GM18873 (cell line): ENCODE measurements around the gene PAFAH2.
"Not testable (repeated sequence)": the region's sequence is repeated elsewhere in the genome, so short reads cannot be mapped to it uniquely, and the experiment has no call there.

Experiments used
- ATAC-seq: cut with Tn5 transposase; IDR thresholded peaks from one replicate; pipeline ENCODE4 v1.9.1; 2021; ENCODE audit warnings: mild to moderate bottlenecking, moderate library complexity, moderate number of reproducible peaks; ENCODE audit not compliant: unreplicated experiment, low FRiP score

The PAFAH2 gene

GRCh38 chr1:25989440-25990234, 8.2 kb downstream of the PAFAH2 start:
- no peak for ATAC-seq

GRCh38 chr1:25987951-25988350, 9.9 kb downstream of the PAFAH2 start:
- ATAC-seq = no peak

GRCh38 chr1:25986773-25987172, 11.1 kb downstream of the PAFAH2 start:
- not testable (repeated sequence) for ATAC-seq

GRCh38 chr1:25985670-25986069, 12.2 kb downstream of the PAFAH2 start:
- ATAC-seq = no peak

- ATAC-seq = no peak
Observed at GRCh38 chr1:25985171-25985570, 12.7 kb downstream of the PAFAH2 start.

GRCh38 chr1:25979210-25979609, 18.7 kb downstream of the PAFAH2 start:
- no peak for ATAC-seq

- no peak for ATAC-seq
Observed at GRCh38 chr1:25978403-25978802, 19.5 kb downstream of the PAFAH2 start.

- no peak for ATAC-seq
Observed at GRCh38 chr1:25977801-25978200, 20.1 kb downstream of the PAFAH2 start.

- ATAC-seq = no peak
Observed at GRCh38 chr1:25973610-25974321, 24.1 kb downstream of the PAFAH2 start.

GRCh38 chr1:25971811-25972180, 26.1 kb downstream of the PAFAH2 start:
- no peak for ATAC-seq

- no peak for ATAC-seq
Observed at GRCh38 chr1:25971066-25971810, 26.6 kb downstream of the PAFAH2 start.

GRCh38 chr1:25967308-25967707, 30.6 kb downstream of the PAFAH2 start:
- ATAC-seq = no peak

- no peak for ATAC-seq
Observed at GRCh38 chr1:25959611-25960010, 38.3 kb downstream of the PAFAH2 start.

GRCh38 chr1:25958465-25958864, 39.4 kb downstream of the PAFAH2 start:
- no peak for ATAC-seq

GRCh38 chr1:25955553-25955952, 42.3 kb downstream of the PAFAH2 start:
- no peak for ATAC-seq

GRCh38 chr1:25954282-25954938, 43.5 kb downstream of the PAFAH2 start:
- ATAC-seq = no peak

GRCh38 chr1:25952841-25953401, 44.9 kb downstream of the PAFAH2 start:
- ATAC-seq = no peak

- no peak for ATAC-seq
Observed at GRCh38 chr1:25948641-25949040, 49.2 kb downstream of the PAFAH2 start.

- ATAC-seq = no peak
Observed at GRCh38 chr1:25947027-25947426, 50.8 kb downstream of the PAFAH2 start.

GRCh38 chr1:25945761-25946160, 52.1 kb downstream of the PAFAH2 start:
- no peak for ATAC-seq
